Kidney (tissue), 14 donors: Measurements from ENCODE around the gene NARS2. TPM values are rescaled to one million over a fixed set of nuclear protein-coding genes. Genes with fewer than 3 reads are reported as not detected.
"Not testable (repeated sequence)": the region's sequence is repeated elsewhere in the genome, so short reads cannot be mapped to it uniquely, and the experiment has no call there.

Source experiments
- DNase-seq, 5 donors: peaks; one replicate each; pipeline ENCODE4 v3.0.0-alpha.2; 2013 to 2020
- FAIRE-seq: peaks from 2 replicates; lab custom pipeline; 2012; peaks lifted over from hg19 to GRCh38; lab: Jason Lieb, UNC
- H3K27ac ChIP-seq, 2 donors: one replicate each; pipeline ENCODE4 v1.7.0; 2013; ENCODE audit warnings: low read depth in 2 of 2, low read length in 2 of 2, inconsistent platforms in 1 of 2
- H3K27me3 ChIP-seq: one replicate; pipeline ENCODE4 v1.7.1; 2013; ENCODE audit warnings: low read length, inconsistent platforms; ENCODE audit not compliant: control insufficient read depth, insufficient read depth
- H3K36me3 ChIP-seq, 3 donors: one replicate each; pipeline versions ENCODE4 v1.7.0 to v1.7.1; 2013; ENCODE audit warnings: low read length in 3 of 3, control low read depth in 1 of 3, inconsistent platforms in 1 of 3; ENCODE audit not compliant: insufficient read depth in 3 of 3, control insufficient read depth in 2 of 3
- H3K4me1 ChIP-seq, 3 donors: one replicate each; pipeline versions ENCODE4 v1.7.0 to v1.7.1; 2013; ENCODE audit warnings: low read length in 3 of 3, inconsistent platforms in 1 of 3, low read depth in 1 of 3; ENCODE audit not compliant: control insufficient read depth in 2 of 3, insufficient read depth in 2 of 3
- H3K4me3 ChIP-seq, 3 donors: one replicate each; pipeline versions ENCODE4 v1.7.0 to v1.8.1; 2013; ENCODE audit warnings: low read length in 3 of 3, control low read depth in 1 of 3, inconsistent platforms in 1 of 3
- H3K9ac ChIP-seq, 3 donors: one replicate each; pipeline versions ENCODE4 v1.7.0 to v1.7.1; 2013; ENCODE audit warnings: low read length in 3 of 3, control low read depth in 1 of 3, inconsistent platforms in 1 of 3
- H3K9me3 ChIP-seq, 3 donors: one replicate each; pipeline versions ENCODE4 v1.7.0 to v1.7.1; 2013; ENCODE audit warnings: low read length in 3 of 3, control low read depth in 1 of 3, inconsistent platforms in 1 of 3; ENCODE audit not compliant: control insufficient read depth in 2 of 3, insufficient read depth in 1 of 3
- CTCF ChIP-seq: IDR thresholded peaks from 3 replicates; pipeline ENCODE4 v1.5.1; 2012; ENCODE audit warnings: mild to moderate bottlenecking, moderate library complexity, borderline replicate concordance; ENCODE audit not compliant: insufficient read depth; ENCODE audit errors: extremely low read depth
- intact Hi-C: fragments of 100-400 bp; cut with DNase I; formaldehyde crosslinking; loops from one replicate; pipeline ENCODE4 v1.11.1; 2022
- polyA plus RNA-seq: library from polyadenylated mRNA; stranded (reverse); fragments of 350-450 nt; fragmentation: Illumina TruSeq; extraction: RNeasy Lipid Tissue Mini Kit (QIAGEN cat#74804); gene quantifications from one replicate; pipeline ENCODE4 v1.2.3, GENCODE V29; 2014; ENCODE audit warnings: low read depth, low replicate concordance; ENCODE audit not compliant: insufficient read depth
- total RNA-seq: library from RNA; stranded (reverse); fragmentation: NEBNext Ultra II Directional; extraction: Animal tissue kit (Norgen Biotek cat#: 25700); gene quantifications from one replicate; pipeline ENCODE4 v1.2.1, GENCODE V29; 2021
- donor health status: control.
- donor health status: control.
- donor health status: control.
- donor health status: control.
- donor health status: control.
- donor health status: DM: yes; HTN: yes; CAD: no.
- donor health status: Normal renal cell carcinoma (clear cell type).

NARS2 gene
- total and polyA plus RNA-seq, 2 donors from 2014 or later: 13.0 to 13.2 TPM

GRCh38 chr11:78597579-78597978 lies 22.9 kb upstream of the NARS2 start:
- H3K4me1 ChIP-seq, H3K36me3 ChIP-seq, H3K27me3 ChIP-seq, H3K4me3 ChIP-seq, intact Hi-C loops, FAIRE-seq, H3K27ac ChIP-seq, DNase-seq, H3K9me3 ChIP-seq, H3K9ac ChIP-seq: not testable (repeated sequence)

- Histone ChIP-seq H3K4me3 (peak overlapping the region in 1 of 3 donors; percentile 12), H3K27ac (no peak overlapping the region), H3K9ac (no peak overlapping the region), H3K36me3 (no peaks in the 10 kb centered on the region), H3K27me3 (no peaks in the 10 kb centered on the region), H3K4me1 (no peaks in the 10 kb centered on the region), H3K9me3 (peaks cover 0 to 2% (median 0%) of the 10 kb centered on the region in 3 donors)
- DNase-seq (peak; percentile 80 to 93 (median 85)), FAIRE-seq (no peak)
- intact Hi-C loops: no loop called here
- no peak for TF ChIP-seq CTCF
These were observed 20.9 kb upstream of the NARS2 start for GRCh38 chr11:78595436-78596130.

GRCh38 chr11:78594814-78595213 lies 20.1 kb upstream of the NARS2 start:
- H3K4me3 ChIP-seq: no peak overlapping the region
- no peaks in the 10 kb centered on the region for H3K4me1 ChIP-seq
- H3K9ac ChIP-seq: no peak overlapping the region
- no peaks in the 10 kb centered on the region for H3K27me3 ChIP-seq
- no peak for FAIRE-seq
- intact Hi-C loops: no loop called here
- no peaks in the 10 kb centered on the region for H3K36me3 ChIP-seq
- H3K27ac ChIP-seq: no peak overlapping the region
- peaks cover 0 to 2% (median 0%) of the 10 kb centered on the region in 3 donors for H3K9me3 ChIP-seq
- DNase-seq: no peak
- TF ChIP-seq CTCF: no peak

- H3K4me1 ChIP-seq: no peaks in the 10 kb centered on the region
- DNase-seq (no peak), FAIRE-seq (no peak)
- H3K36me3 ChIP-seq: no peaks in the 10 kb centered on the region
- no peak overlapping the region for H3K27ac ChIP-seq
- H3K4me3 ChIP-seq: no peak overlapping the region
- TF ChIP-seq CTCF: no peak
- no peak overlapping the region for H3K9ac ChIP-seq
- intact Hi-C loops: no loop called here
- peaks cover 0 to 16% (median 9%) of the 10 kb centered on the region in 3 donors for H3K9me3 ChIP-seq
- H3K27me3 ChIP-seq: no peaks in the 10 kb centered on the region
These were observed 13.9 kb upstream of the NARS2 start for GRCh38 chr11:78588517-78588916.
